OCI-LY3 (cell line): ENCODE data around the gene H1-8.

Source experiments
- H2AFZ ChIP-seq: fragments of 200-600, 300-600 bp; shearing (Covaris generic); 2 replicates; pipeline ENCODE4 v1.6.0; 2014; ENCODE audit warnings: antibody characterized with exemption, low read depth, low read length
- H3K27ac ChIP-seq: fragments of 200-600, 300-600 bp; sonication (generic); 2 replicates; pipeline ENCODE4 v1.5.1; 2014; ENCODE audit warnings: mild to moderate bottlenecking, low read length, moderate library complexity, mixed read lengths
- H3K27me3 ChIP-seq: fragments of 200-600, 300-600 bp; sonication (generic); 2 replicates; pipeline ENCODE4 v1.6.1; 2014; ENCODE audit warnings: low read depth, low read length, mixed read lengths
- H3K36me3 ChIP-seq: fragments of 200-600, 300-600 bp; sonication (generic); replicated peaks from 2 replicates; pipeline ENCODE3; 2014; ENCODE audit warnings: low read depth, low read length, mixed read lengths
- H3K4me1 ChIP-seq: fragments of 300-600, 200-600 bp; sonication (generic); 2 replicates; pipeline ENCODE4 v1.6.1; 2014; ENCODE audit warnings: low read length, mixed read lengths
- H3K4me2 ChIP-seq: fragments of 200-600, 300-600 bp; sonication (generic); 2 replicates; pipeline ENCODE4 v1.6.1; 2014; ENCODE audit warnings: low read length, mixed read lengths
- H3K4me3 ChIP-seq: fragments of 300-600, 200-600 bp; sonication (generic); 2 replicates; pipeline ENCODE4 v1.5.1; 2014; ENCODE audit warnings: antibody characterized with exemption, mild to moderate bottlenecking, low read length, moderate library complexity
- H3K79me2 ChIP-seq: fragments of 300-600, 200-600 bp; shearing (Covaris generic); 2 replicates; pipeline ENCODE4 v1.6.1; 2014; ENCODE audit warnings: mild to moderate bottlenecking, low read length, mixed read lengths
- H3K9ac ChIP-seq: fragments of 300-600, 200-600 bp; shearing (Covaris generic); 2 replicates; pipeline ENCODE4 v1.6.0; 2014; ENCODE audit warnings: mild to moderate bottlenecking, low read length, moderate library complexity
- H3K9me3 ChIP-seq: fragments of 200-600, 300-600 bp; shearing (Covaris generic); 2 replicates; pipeline ENCODE4 v1.6.1; 2014; ENCODE audit warnings: low read length, mixed read lengths; ENCODE audit not compliant: insufficient read depth
- H4K20me1 ChIP-seq: fragments of 200-600, 300-600 bp; sonication (generic); 2 replicates; pipeline ENCODE4 v1.6.1; 2016; ENCODE audit warnings: low read length, mixed read lengths; ENCODE audit not compliant: insufficient read depth
- CTCF ChIP-seq: fragments of 200-600, 300-600 bp; sonication (generic); IDR thresholded peaks from 2 replicates; pipeline ENCODE4 v1.5.1; 2014; ENCODE audit warnings: antibody characterized with exemption, low read length, low read depth
- EZH2phosphoT487 ChIP-seq: fragments of 200-600 bp; shearing (Covaris generic); IDR thresholded peaks from 2 replicates; pipeline ENCODE4 v1.6.1; 2018; ENCODE audit warnings: antibody characterized with exemption, mixed run types, low read depth

The H1-8 gene

GRCh38 chr3:129556358-129556695 is 13.4 kb downstream of the H1-8 start:
- no peak overlapping the region for H2AFZ ChIP-seq
- TF ChIP-seq EZH2phosphoT487 (no peak), CTCF (no peak)
- H3K4me2 ChIP-seq, result peak overlapping the region; percentile 64
- no peaks in the 10 kb centered on the region for H3K79me2 ChIP-seq
- H3K4me1 ChIP-seq, result peaks cover 44% of the 10 kb centered on the region
- H4K20me1 ChIP-seq, result no peaks in the 10 kb centered on the region
- H3K9ac ChIP-seq, result no peak overlapping the region
- no peak overlapping the region for H3K27ac ChIP-seq
- H3K36me3 ChIP-seq, result no peaks in the 10 kb centered on the region
- no peak overlapping the region for H3K4me3 ChIP-seq
- no peaks in the 10 kb centered on the region for H3K9me3 ChIP-seq
- H3K27me3 ChIP-seq, result peaks cover 25% of the 10 kb centered on the region

- Histone ChIP-seq H3K4me1 (peaks cover 44% of the 10 kb centered on the region), H3K4me2 (no peak overlapping the region), H3K36me3 (no peaks in the 10 kb centered on the region), H3K27ac (no peak overlapping the region), H2AFZ (no peak overlapping the region), H3K4me3 (no peak overlapping the region), H3K79me2 (no peaks in the 10 kb centered on the region), H3K9me3 (no peaks in the 10 kb centered on the region), H3K27me3 (peaks cover 25% of the 10 kb centered on the region), H4K20me1 (no peaks in the 10 kb centered on the region), H3K9ac (no peak overlapping the region)
- no peak for TF ChIP-seq CTCF
- no peak for TF ChIP-seq EZH2phosphoT487
Measured at GRCh38 chr3:129556890-129557547, 14.0 kb downstream of the H1-8 start.

- Histone ChIP-seq H3K4me1 (peaks cover 44% of the 10 kb centered on the region), H2AFZ (no peak overlapping the region), H4K20me1 (no peaks in the 10 kb centered on the region), H3K36me3 (no peaks in the 10 kb centered on the region), H3K4me2 (no peak overlapping the region), H3K79me2 (no peaks in the 10 kb centered on the region), H3K4me3 (no peak overlapping the region), H3K27me3 (peaks cover 25% of the 10 kb centered on the region), H3K27ac (no peak overlapping the region), H3K9me3 (no peaks in the 10 kb centered on the region), H3K9ac (no peak overlapping the region)
- TF ChIP-seq EZH2phosphoT487, result no peak
- no peak for TF ChIP-seq CTCF
Measured at GRCh38 chr3:129557548-129557894, 14.5 kb downstream of the H1-8 start.

GRCh38 chr3:129558081-129558771 is 15.3 kb downstream of the H1-8 start:
- TF ChIP-seq EZH2phosphoT487 (no peak), CTCF (no peak)
- Histone ChIP-seq H3K4me3 (no peak overlapping the region), H3K79me2 (no peaks in the 10 kb centered on the region), H3K27ac (no peak overlapping the region), H3K4me1 (peaks cover 44% of the 10 kb centered on the region), H3K9ac (no peak overlapping the region; the same call in 1 of the 2 replicates), H3K36me3 (no peaks in the 10 kb centered on the region), H3K9me3 (no peaks in the 10 kb centered on the region), H2AFZ (0 out of 2 replicates have a peak overlapping the region, but pooled peaks have one; percentile 76), H4K20me1 (no peaks in the 10 kb centered on the region), H3K27me3 (peaks cover 21% of the 10 kb centered on the region), H3K4me2 (peak overlapping the region; percentile 14; the same call in 1 of the 2 replicates)
